ENCODE data around the gene KRT84.

The KRT84 gene

DNA sequence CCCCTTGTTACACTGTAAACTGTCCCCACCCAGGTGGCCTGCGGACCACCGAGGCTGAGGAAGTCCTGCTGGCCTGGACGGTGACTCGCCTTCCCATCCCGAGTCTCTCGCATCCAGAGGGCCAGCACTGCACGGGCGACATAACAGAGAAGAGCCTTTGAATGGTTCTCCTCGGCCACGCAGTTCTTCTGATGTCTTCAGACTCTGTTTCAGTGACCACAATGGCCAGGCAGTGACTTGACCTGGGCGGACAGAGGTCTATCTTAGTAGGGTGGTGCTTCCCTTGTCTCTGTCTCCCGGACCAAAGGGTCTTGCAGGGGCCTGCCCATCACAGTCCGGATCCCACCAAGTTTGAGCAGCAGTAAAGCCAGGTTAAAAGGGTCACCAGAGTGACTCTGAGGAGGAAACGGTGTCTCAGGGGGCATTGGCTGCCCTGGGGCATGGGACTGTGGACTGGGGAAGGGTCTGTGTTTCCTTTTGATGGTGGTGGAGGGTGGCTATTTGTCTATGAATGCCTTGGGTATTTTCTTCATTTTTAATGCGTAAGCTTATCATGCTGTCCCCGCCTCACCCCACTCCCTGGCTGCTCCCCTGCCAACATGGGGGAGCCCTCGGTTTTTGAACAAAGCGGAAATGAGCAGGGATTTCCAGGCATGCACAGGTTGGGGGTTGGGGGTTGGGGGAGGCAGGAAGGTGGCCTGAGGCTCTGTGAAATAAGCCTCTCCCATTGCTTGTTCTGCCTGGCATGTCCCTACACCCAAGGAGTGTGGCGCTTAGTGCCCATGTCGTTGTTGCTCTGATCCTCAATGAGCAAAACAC, 28.5 kb downstream of the KRT84 start:
- no peaks in the 10 kb centered on the region for H3K36me3 Mint-ChIP-seq (ENCODE audit: low read depth)
- H3K4me1 Mint-ChIP-seq (ENCODE audit: low read depth), result no peaks in the 10 kb centered on the region
- no peaks in the 10 kb centered on the region for H3K9me3 Mint-ChIP-seq
- intact Hi-C loops (cut with micrococcal nuclease), result no loop called here
- no peak overlapping the region for H3K4me3 Mint-ChIP-seq
- no peak overlapping the region for H3K27ac Mint-ChIP-seq
- peaks cover 13% of the 10 kb centered on the region for H3K27me3 Mint-ChIP-seq

DNA sequence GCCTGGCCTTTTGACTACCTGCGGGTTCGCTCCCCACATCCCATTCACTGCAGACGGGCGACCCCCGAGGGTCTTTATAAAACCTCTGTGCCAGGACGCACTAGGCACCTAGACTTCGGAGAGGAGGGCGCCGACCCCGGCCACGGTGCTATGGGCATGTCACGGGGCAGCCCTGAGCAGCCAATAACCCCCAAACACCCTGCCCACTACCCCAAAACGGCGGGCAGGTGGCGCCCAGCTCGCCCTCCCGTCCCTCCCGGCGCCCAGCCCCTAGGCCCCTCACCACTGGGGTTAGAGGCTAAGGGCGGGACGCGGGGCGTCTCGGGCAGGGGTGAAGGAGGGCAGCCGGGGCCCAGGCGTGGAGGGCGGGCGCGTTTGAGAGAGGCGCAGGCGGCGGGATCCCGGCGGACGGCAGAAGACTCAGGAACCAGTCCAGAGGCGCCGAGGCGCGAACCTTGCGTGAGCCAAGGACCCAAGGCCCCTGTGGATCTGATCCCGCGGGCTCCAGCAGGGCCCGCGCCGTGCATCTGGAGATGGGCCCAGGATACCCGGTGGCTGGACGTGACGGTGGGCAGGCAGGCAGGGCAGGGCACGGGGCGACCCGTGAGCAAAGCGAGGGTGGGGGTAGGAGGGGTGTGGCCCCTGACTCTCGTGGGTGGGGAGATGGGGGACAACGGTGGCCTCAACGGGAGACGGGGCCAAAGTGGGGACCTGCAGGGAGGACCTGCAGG, 29.3 kb downstream of the KRT84 start:
- intact Hi-C loops (cut with micrococcal nuclease), result no loop called here
- Mint-ChIP-seq H3K36me3 (ENCODE audit: low read depth) (no peaks in the 10 kb centered on the region), H3K27me3 (peaks cover 15% of the 10 kb centered on the region), H3K4me1 (ENCODE audit: low read depth) (no peaks in the 10 kb centered on the region), H3K4me3 (no peak overlapping the region), H3K9me3 (no peaks in the 10 kb centered on the region), H3K27ac (no peak overlapping the region)

- intact Hi-C loops (cut with micrococcal nuclease), result no loop called here
- Mint-ChIP-seq H3K4me1 (ENCODE audit: low read depth) (no peaks in the 10 kb centered on the region), H3K4me3 (no peak overlapping the region), H3K36me3 (ENCODE audit: low read depth) (no peaks in the 10 kb centered on the region), H3K27ac (no peak overlapping the region), H3K27me3 (peaks cover 12% of the 10 kb centered on the region), H3K9me3 (no peaks in the 10 kb centered on the region)
Observed at GRCh38 chr12:52355176-52355575, 30.3 kb downstream of the KRT84 start.

GRCh38 chr12:52354200-52354599, 31.3 kb downstream of the KRT84 start:
- Mint-ChIP-seq H3K27me3 (peaks cover 15% of the 10 kb centered on the region), H3K4me3 (no peak overlapping the region), H3K4me1 (ENCODE audit: low read depth) (no peaks in the 10 kb centered on the region), H3K9me3 (no peaks in the 10 kb centered on the region), H3K36me3 (ENCODE audit: low read depth) (no peaks in the 10 kb centered on the region), H3K27ac (no peak overlapping the region)
- intact Hi-C loops (cut with micrococcal nuclease), result no loop called here

- Mint-ChIP-seq H3K9me3 (no peaks in the 10 kb centered on the region), H3K4me3 (no peak overlapping the region), H3K4me1 (ENCODE audit: low read depth) (no peaks in the 10 kb centered on the region), H3K36me3 (ENCODE audit: low read depth) (no peaks in the 10 kb centered on the region), H3K27ac (no peak overlapping the region), H3K27me3 (peaks cover 16% of the 10 kb centered on the region)
- intact Hi-C loops (cut with micrococcal nuclease), result no loop called here
Observed at GRCh38 chr12:52353766-52354165, 31.7 kb downstream of the KRT84 start.

DNA sequence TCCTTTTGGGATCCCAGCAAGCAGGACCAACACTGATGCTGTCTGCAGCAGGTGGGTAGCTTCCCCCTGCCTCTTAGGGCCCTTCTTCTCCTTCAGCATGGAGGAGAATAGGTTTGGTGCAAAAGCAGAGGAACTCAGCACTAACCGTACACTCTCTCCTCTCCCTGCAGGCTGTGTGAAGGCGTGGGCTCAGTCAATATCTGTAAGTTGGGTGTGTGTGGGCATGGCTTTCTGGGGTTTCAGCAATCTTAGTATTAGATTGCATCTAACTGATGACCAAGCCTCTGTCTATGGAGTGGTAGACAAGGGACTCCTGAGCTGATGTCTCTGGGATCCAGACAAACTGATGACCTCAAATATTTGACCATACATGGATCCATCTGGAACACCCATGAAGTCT, 32.5 kb downstream of the KRT84 start:
- no peaks in the 10 kb centered on the region for H3K36me3 Mint-ChIP-seq (ENCODE audit: low read depth)
- no peak overlapping the region for H3K4me3 Mint-ChIP-seq
- H3K27ac Mint-ChIP-seq, result no peak overlapping the region
- no peaks in the 10 kb centered on the region for H3K9me3 Mint-ChIP-seq
- H3K27me3 Mint-ChIP-seq, result peaks cover 19% of the 10 kb centered on the region
- no peaks in the 10 kb centered on the region for H3K4me1 Mint-ChIP-seq (ENCODE audit: low read depth)
- intact Hi-C loops (cut with micrococcal nuclease), result no loop called here

DNA sequence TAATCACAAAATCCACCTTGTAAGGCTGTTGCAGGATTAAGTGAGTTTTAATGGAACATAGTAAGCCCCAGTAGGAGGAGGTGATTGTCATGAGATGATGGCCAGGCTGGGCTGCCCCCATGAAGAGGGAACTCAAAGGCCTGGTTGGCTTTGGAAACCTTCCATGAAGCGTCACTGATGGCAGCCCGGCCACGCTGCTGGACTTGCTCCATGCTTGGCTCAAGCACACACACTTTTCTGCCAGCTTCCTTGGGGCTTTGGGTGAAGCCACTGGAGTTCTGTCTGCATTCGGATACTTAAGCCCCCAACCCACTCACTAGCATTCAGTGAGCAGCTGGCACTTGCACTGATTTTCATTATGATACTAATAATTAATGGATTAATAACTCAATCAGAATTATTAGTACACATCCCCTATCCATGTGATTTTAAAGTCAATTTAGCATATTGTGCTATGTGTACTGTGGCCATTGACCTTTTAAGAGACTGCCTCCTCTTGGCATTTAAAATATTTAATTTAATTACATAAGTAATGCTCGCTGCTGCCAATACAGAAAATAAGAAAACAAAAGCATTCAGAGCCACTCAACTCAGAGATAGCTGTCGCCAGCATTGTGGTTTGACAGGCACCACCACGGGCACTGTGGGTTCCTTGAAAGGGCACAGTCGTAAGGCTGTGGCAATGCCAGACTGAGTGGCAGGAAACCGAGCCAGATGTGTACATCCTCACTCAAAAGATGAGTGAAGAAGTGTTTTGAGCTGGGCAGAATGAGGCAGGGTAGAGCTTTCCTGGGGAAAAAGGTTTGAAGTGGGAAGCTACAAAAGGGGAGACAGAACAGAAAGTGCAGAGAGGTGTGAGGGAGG, 34.0 kb downstream of the KRT84 start:
- Mint-ChIP-seq H3K27me3 (peaks cover 21% of the 10 kb centered on the region), H3K4me1 (ENCODE audit: low read depth) (no peaks in the 10 kb centered on the region), H3K9me3 (no peaks in the 10 kb centered on the region), H3K27ac (no peak overlapping the region), H3K4me3 (no peak overlapping the region), H3K36me3 (ENCODE audit: low read depth) (no peaks in the 10 kb centered on the region)
- intact Hi-C loops (cut with micrococcal nuclease), result no loop called here

GRCh38 chr12:52350786-52351185, 34.7 kb downstream of the KRT84 start:
- no peak overlapping the region for H3K4me3 Mint-ChIP-seq
- H3K27ac Mint-ChIP-seq, result no peak overlapping the region
- H3K36me3 Mint-ChIP-seq (ENCODE audit: low read depth), result no peaks in the 10 kb centered on the region
- intact Hi-C loops (cut with micrococcal nuclease), result no loop called here
- no peaks in the 10 kb centered on the region for H3K9me3 Mint-ChIP-seq
- H3K4me1 Mint-ChIP-seq (ENCODE audit: low read depth), result no peaks in the 10 kb centered on the region
- H3K27me3 Mint-ChIP-seq, result peaks cover 21% of the 10 kb centered on the region

GRCh38 chr12:52350021-52350620, 35.3 kb downstream of the KRT84 start:
- Mint-ChIP-seq H3K36me3 (ENCODE audit: low read depth) (no peaks in the 10 kb centered on the region), H3K27me3 (peaks cover 21% of the 10 kb centered on the region), H3K4me1 (ENCODE audit: low read depth) (no peaks in the 10 kb centered on the region), H3K4me3 (no peak overlapping the region), H3K27ac (no peak overlapping the region), H3K9me3 (no peaks in the 10 kb centered on the region)
- intact Hi-C loops (cut with micrococcal nuclease), result no loop called here

DNA sequence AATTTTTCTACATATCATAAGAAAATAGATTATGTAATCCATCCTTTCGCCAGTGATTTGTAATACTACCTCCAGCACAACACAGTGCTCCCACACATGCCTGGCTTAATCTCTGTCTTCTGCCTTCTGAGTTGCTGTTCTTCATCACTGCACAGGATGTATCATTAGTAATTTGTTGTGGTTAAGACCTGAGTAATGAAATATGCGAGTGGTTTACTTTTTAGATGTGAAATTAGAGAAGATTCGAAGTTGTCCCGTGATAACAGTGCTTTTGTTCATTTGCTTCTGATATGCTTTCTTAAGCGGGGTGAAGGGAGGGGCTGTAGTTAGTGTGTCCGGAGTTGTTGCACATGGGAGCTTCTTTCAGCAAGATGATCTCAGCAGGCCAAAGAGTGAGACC, 36.3 kb downstream of the KRT84 start:
- Mint-ChIP-seq H3K4me3 (no peak overlapping the region), H3K4me1 (ENCODE audit: low read depth) (no peaks in the 10 kb centered on the region), H3K36me3 (ENCODE audit: low read depth) (no peaks in the 10 kb centered on the region), H3K9me3 (no peaks in the 10 kb centered on the region), H3K27me3 (peaks cover 23% of the 10 kb centered on the region), H3K27ac (no peak overlapping the region)
- intact Hi-C loops (cut with micrococcal nuclease), result no loop called here

DNA sequence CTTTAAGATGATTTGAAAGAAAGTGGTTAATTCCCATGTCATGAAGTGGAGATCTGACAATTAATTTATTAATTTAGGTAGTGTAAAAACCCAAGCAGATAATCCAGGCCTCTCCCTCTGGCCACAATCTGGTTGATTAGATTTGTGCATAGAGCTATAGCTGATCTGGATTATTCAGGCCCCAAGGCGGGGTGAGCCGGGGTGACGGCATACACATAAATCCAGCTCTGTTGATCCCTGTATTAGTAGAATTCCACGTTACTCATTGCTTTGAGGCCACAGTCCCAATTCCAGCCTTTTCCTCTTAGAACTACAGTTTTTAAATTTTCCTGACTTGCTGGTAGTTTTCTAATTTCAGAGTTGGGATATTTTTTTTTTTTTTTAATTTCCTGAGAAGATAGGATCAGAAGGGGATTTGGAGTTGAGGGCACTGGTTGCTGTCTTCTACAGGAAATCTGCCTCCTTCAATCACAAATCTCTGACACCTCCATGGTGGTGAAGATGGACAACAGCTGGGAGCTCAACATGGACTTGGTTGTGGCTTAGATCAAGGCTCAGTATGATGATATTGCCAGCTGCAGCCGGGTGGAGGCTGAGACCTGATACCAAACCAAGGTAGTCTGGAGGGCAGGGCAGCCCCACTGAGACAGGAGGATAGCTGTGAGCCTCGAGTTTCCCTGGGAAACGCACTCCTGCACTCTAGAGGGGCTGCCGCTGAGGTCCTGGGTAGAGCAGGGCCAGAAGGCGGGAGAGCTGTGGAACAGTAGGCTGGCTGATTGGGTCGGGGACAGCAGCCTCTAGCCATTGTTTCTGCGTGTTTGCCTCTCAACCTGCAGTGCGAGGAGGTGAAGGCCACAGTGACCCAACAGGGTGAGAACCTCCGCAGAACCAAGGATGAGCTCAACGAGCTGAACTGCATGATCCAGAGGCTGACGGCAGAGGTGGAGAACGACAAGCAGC, 37.6 kb downstream of the KRT84 start:
- Mint-ChIP-seq H3K4me1 (ENCODE audit: low read depth) (no peaks in the 10 kb centered on the region), H3K4me3 (no peak overlapping the region), H3K36me3 (ENCODE audit: low read depth) (no peaks in the 10 kb centered on the region), H3K27me3 (peaks cover 22% of the 10 kb centered on the region), H3K27ac (no peak overlapping the region), H3K9me3 (no peaks in the 10 kb centered on the region)
- intact Hi-C loops (cut with micrococcal nuclease), result no loop called here

DNA sequence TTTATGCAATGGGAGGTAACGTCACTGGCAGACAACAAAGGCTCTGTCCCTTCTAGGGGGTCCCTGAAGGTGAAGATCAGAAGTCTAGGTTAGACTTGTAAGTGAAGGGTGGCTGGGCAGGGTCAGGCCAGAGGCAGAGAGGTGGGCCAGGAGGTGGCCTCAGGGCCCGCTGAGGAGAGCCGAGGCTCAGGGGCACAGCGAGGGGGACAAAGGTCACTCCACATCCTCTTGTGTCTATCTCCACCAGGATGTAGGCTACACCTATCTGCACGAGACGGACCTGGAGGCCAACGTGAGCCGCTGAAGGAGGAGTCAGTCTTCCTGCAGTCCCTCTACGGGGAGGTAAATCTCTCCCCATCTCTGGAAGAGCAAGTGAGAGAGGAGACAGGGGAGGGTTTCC, 38.4 kb downstream of the KRT84 start:
- H3K27me3 Mint-ChIP-seq, result peaks cover 15% of the 10 kb centered on the region
- H3K4me3 Mint-ChIP-seq, result no peak overlapping the region
- intact Hi-C loops (cut with micrococcal nuclease), result no loop called here
- H3K36me3 Mint-ChIP-seq (ENCODE audit: low read depth), result no peaks in the 10 kb centered on the region
- no peaks in the 10 kb centered on the region for H3K4me1 Mint-ChIP-seq (ENCODE audit: low read depth)
- no peak overlapping the region for H3K27ac Mint-ChIP-seq
- H3K9me3 Mint-ChIP-seq, result no peaks in the 10 kb centered on the region

DNA sequence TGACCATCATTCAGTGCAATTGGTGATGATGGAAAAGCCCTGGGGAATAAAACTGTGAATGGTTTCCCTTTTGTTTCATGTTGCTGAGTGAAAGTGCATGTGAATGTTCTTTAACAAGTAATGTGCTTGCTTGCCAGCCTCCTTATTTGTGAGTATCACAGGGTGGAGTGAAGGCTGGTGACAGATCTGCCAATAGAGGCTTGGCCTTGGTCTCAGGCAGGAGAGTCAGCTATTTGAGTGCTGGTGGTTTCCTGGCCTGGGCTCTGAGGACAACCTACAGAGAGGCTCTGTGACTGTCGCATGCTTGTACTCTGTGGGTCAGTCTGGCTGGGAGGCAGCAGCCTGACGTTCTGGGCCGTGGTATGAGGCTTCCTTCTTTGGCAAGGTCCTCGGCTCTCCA, 38.9 kb downstream of the KRT84 start:
- no peaks in the 10 kb centered on the region for H3K9me3 Mint-ChIP-seq
- no peak overlapping the region for H3K4me3 Mint-ChIP-seq
- no peaks in the 10 kb centered on the region for H3K36me3 Mint-ChIP-seq (ENCODE audit: low read depth)
- H3K27ac Mint-ChIP-seq, result no peak overlapping the region
- intact Hi-C loops (cut with micrococcal nuclease), result no loop called here
- peaks cover 16% of the 10 kb centered on the region for H3K27me3 Mint-ChIP-seq
- H3K4me1 Mint-ChIP-seq (ENCODE audit: low read depth), result no peaks in the 10 kb centered on the region

Data from dendritic cell treated with granulocyte-macrophage colony-stimulating factor and Interleukin-4, amounts not matched to agents 40 ng/mL and 50 ng/mL, for 4 days (primary cell).